Measurements from ENCODE around the gene SERPINA1. TPM values are rescaled to one million over a fixed set of nuclear protein-coding genes. Genes with fewer than 3 reads are reported as not detected.

SERPINA1 gene
- total RNA-seq, 1 donor from 2014 or later, result not detected

DNA sequence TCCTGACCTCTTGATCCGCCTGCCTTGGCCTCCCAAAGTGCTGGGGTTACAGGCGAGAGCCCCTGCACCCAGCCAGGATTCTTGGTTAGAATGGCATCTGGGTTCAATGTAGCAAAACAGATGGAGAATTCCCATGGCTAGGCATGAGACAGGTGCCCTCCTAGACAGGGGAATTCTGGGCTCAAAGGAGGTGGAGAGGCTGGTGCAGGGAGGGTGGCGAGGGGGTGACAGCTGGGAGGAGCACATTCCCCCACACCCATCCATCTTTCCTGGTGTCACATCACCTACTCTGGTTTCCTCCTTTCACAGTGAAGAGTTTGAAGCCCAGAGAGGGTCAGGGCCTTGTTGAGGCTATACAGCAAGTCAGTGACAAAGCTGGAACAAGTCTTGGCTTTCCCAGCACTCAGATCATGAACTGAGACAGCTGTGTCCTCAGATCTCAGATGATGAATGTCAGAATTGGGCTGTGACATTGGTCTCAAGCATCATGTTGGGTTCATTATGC, 2.8 kb downstream of the SERPINA1 start:
- Mint-ChIP-seq H3K27ac (ENCODE audit: unreplicated experiment) (no peak overlapping the region), H3K36me3 (ENCODE audit: low read depth) (no peaks in the 10 kb centered on the region), H3K4me1 (peaks cover 4% of the 10 kb centered on the region), H3K9me3 (no peaks in the 10 kb centered on the region), H3K4me3 (no peak overlapping the region), H3K27me3 (ENCODE audit: low read depth) (no peaks in the 10 kb centered on the region)
- TF ChIP-seq CTCF (conservative IDR thresholded peaks at IDR 0.05), result no peak
- no peak for DNase-seq (ENCODE audit: low read depth, low spot score)

- DNase-seq (ENCODE audit: low read depth, low spot score), result no peak
Measured at GRCh38 chr14:94384342-94384741, 4.1 kb downstream of the SERPINA1 start.

GRCh38 chr14:94383777-94384176, 4.6 kb downstream of the SERPINA1 start:
- no peaks in the 10 kb centered on the region for H3K27me3 Mint-ChIP-seq (ENCODE audit: low read depth)
- no peak overlapping the region for H3K4me3 Mint-ChIP-seq
- DNase-seq (ENCODE audit: low read depth, low spot score), result no peak
- H3K27ac Mint-ChIP-seq (ENCODE audit: unreplicated experiment), result no peak overlapping the region
- H3K9me3 Mint-ChIP-seq, result no peaks in the 10 kb centered on the region
- peaks cover 4% of the 10 kb centered on the region for H3K4me1 Mint-ChIP-seq
- TF ChIP-seq CTCF (conservative IDR thresholded peaks at IDR 0.05), result no peak
- H3K36me3 Mint-ChIP-seq (ENCODE audit: low read depth), result no peaks in the 10 kb centered on the region

More at GRCh38 chr14:94384342-94384741, 4.1 kb downstream of the SERPINA1 start:
- Mint-ChIP-seq H3K4me1 (peaks cover 4% of the 10 kb centered on the region), H3K27ac (ENCODE audit: unreplicated experiment) (no peak overlapping the region), H3K9me3 (no peaks in the 10 kb centered on the region), H3K27me3 (ENCODE audit: low read depth) (no peaks in the 10 kb centered on the region), H3K4me3 (no peak overlapping the region), H3K36me3 (ENCODE audit: low read depth) (no peaks in the 10 kb centered on the region)
- TF ChIP-seq CTCF (conservative IDR thresholded peaks at IDR 0.05), result no peak

GRCh38 chr14:94382716-94383596, 5.4 kb downstream of the SERPINA1 start:
- H3K4me1 Mint-ChIP-seq, result peaks cover 4% of the 10 kb centered on the region
- H3K4me3 Mint-ChIP-seq, result no peak overlapping the region
- no peak for DNase-seq (ENCODE audit: low read depth, low spot score)
- TF ChIP-seq CTCF (conservative IDR thresholded peaks at IDR 0.05), result no peak
- no peaks in the 10 kb centered on the region for H3K9me3 Mint-ChIP-seq
- no peaks in the 10 kb centered on the region for H3K27me3 Mint-ChIP-seq (ENCODE audit: low read depth)
- H3K27ac Mint-ChIP-seq (ENCODE audit: unreplicated experiment), result no peak overlapping the region
- H3K36me3 Mint-ChIP-seq (ENCODE audit: low read depth), result no peaks in the 10 kb centered on the region

DNA sequence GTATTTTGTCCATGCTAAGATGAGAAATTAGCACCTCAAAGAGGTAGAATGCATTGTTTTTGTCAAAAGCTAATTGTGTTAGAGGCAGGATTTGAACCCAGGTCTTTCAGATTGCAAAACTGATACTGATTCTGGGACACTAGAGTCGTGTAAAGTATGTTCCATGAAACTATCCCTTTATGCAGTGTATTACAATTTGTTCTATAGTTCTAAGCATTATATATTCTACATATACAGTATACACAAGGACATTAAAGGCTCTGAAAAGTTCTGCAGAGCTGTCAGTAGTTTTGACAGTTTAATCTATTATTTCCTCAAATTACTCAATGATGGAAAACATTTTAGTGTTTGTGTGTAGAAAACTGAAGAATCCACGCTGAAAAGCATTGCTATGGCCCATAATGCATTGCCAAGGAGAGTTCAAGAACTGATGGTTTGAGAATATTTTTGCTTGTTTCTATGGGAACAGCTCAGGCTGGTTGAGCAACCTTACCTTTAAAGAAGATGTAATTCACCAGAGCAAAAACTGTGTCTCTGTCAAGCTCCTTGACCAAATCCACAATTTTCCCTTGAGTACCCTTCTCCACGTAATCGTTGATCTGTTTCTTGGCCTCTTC, 6.2 kb downstream of the SERPINA1 start:
- no peak for DNase-seq (ENCODE audit: low read depth, low spot score)
- no peak for TF ChIP-seq CTCF (conservative IDR thresholded peaks at IDR 0.05)
- peaks cover 4% of the 10 kb centered on the region for H3K4me1 Mint-ChIP-seq
- no peak overlapping the region for H3K4me3 Mint-ChIP-seq
- no peaks in the 10 kb centered on the region for H3K27me3 Mint-ChIP-seq (ENCODE audit: low read depth)
- H3K27ac Mint-ChIP-seq (ENCODE audit: unreplicated experiment), result no peak overlapping the region
- H3K9me3 Mint-ChIP-seq, result no peaks in the 10 kb centered on the region
- no peaks in the 10 kb centered on the region for H3K36me3 Mint-ChIP-seq (ENCODE audit: low read depth)
